Right ventricle myocardium inferior (tissue), 1 donor: ENCODE measurements around the gene ELMOD2. TPM values are rescaled to one million over a fixed set of nuclear protein-coding genes. Genes with fewer than 3 reads are reported as not detected.
"Not testable (repeated sequence)": the region's sequence is repeated elsewhere in the genome, so short reads cannot be mapped to it uniquely, and the experiment has no call there.

ENCODE experiments used
- ATAC-seq: fragments of 200-7000 bp; cut with Tn5 transposase; one replicate; pipeline ENCODE4 v1.9.1; 2020; ENCODE audit warnings: mild to moderate bottlenecking, moderate library complexity
- DNase-seq: peaks from one replicate; pipeline ENCODE4 v3.0.0; 2021; ENCODE audit errors: missing footprints
- intact Hi-C: fragments of 100-400 bp; cut with DNase I; formaldehyde crosslinking; loops from one replicate; pipeline ENCODE4 v1.11.0; 2022
- long read RNA-seq: library from polyadenylated mRNA; unstranded; transcript quantifications from one replicate; pipeline ENCODE4 v2.0.0, GENCODE V29; 2021
- total RNA-seq: library from RNA; stranded (reverse); fragmentation: NEBNext Ultra II Directional; extraction: Animal tissue kit (Norgen Biotek cat#: 25700); gene quantifications from one replicate; pipeline ENCODE4 v1.2.1, GENCODE V29; 2021
- donor health status: DM: no; HTN: yes; CAD: no; lungs with severe emphysema.

The ELMOD2 gene, protein sequence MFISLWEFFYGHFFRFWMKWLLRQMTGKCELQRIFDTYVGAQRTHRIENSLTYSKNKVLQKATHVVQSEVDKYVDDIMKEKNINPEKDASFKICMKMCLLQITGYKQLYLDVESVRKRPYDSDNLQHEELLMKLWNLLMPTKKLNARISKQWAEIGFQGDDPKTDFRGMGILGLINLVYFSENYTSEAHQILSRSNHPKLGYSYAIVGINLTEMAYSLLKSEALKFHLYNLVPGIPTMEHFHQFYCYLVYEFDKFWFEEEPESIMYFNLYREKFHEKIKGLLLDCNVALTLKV
- total RNA-seq: 14.6 TPM
- long read RNA-seq, full-length matches to known transcripts: 1 of 3 reads
- long read RNA-seq, partial matches to known transcripts: 0 of 3 reads
- long read RNA-seq, other reads (novel, unspliced or antisense): 2 of 3 reads

DNA sequence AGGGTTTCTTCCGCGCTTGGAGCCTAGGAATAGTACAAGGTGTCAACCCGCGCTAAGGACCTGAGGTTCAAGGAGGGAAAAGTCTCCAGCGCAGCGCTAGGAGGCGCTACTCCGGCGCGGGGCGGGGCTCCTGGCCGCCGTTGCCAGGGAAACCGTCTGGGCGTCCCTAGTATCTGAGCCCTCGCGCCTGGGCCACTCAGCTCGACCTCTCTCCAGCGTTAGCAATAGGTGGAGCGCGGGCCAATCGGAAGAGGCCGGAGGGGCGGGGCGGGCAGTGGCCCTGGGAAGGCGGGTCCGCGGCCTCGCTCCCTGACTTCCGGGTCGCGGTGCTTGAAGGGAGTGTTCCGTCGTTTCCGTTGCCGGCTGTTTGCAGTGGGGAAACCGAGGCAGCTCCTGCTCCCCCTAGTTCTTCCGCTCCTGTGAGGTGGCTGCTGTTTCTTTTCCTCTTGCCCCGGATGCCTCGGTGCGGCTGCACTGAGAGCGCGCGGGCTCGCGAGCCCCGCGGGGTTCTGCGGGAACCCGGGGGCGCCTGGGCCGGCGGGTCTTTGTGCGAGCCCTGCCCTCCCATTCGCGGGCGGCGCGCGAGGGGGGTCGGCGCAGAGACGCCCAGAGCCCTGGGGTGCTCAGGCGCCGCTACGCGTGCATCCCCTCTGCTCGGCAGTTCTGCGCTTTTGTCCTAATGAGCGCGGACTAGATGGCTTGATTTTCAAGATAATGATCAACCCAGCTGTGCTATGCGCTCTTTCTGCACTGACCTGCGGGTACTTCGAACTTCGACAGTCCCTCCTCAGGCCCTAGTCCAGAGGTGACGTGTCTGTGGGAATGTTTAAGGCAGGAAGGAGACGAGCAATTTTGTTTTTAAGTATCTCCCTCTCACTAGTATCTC lies at the start of gene ELMOD2:
Gene ELMOD2 (plus strand): TSS at position 312 of the 886 bp plus-strand sequence. CDS start 1,261 bp downstream, outside the sequence.
- DNase-seq (peak; percentile 100), ATAC-seq (peak; percentile 100)
- intact Hi-C loops: loop anchor here (2.0 to 5.0 kb wide), 3 partner anchors 97 to 333 kb away; partner anchors contain the start of genes CLGN and SCOC

DNA sequence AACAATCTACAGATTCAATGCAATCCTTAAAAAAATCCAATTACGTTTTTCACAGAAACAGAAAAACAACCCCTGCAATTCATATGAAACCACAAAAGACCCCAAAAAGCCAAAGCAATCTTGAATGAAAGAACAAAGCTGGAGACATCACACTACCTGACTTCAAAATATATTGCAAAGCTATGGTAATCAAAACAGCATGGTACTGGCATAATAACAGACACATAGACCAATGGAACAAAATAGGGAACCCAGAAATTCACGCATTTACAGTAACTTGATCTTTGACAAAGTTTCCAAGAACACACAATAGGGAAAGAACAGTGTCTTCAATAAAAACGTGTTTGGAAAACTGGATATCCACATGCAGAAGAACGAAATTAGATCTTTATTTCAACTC lies 40.5 kb upstream of the ELMOD2 start:
- DNase-seq (no peak), ATAC-seq (no peak)
- intact Hi-C loops: no loop called here

DNA sequence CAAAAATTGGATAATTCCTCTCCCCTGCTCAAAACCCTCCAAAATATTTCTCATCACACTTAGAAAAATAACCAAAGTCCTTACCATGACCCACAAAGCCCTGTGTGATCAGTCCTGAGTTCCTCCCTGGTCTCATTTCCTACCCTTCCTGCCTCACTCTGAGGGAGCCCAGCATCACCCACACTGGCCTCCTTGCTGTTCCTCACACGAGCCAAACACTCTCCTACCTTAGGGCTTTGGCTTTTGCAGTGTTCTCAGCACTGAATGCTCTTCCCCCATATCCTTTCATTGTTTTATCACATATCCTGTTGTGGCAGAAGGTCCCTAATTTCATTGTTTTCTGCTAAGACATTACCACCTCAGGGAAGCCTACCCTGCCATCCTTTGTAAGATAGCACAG lies 38.0 kb upstream of the ELMOD2 start:
- DNase-seq (no peak), ATAC-seq (no peak)
- intact Hi-C loops: no loop called here

DNA sequence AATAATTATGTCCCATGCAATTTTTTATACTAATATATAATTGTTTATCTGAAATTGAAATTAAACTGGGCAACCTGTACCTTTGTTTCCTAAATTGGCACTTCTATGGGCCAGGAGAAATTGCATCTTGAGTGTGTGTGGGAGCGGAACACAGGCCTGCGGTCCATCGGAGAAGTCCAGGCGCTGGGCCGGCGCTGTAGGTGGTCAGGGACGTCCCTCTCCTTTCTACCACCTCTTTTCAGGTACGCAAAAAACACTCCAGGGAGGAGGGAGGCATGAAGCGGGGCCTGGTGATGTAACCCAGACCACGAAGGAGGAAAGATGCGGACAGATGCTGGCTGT lies 26.6 kb upstream of the ELMOD2 start:
- intact Hi-C loops: no loop called here
- DNase-seq (no peak), ATAC-seq (no peak)

DNA sequence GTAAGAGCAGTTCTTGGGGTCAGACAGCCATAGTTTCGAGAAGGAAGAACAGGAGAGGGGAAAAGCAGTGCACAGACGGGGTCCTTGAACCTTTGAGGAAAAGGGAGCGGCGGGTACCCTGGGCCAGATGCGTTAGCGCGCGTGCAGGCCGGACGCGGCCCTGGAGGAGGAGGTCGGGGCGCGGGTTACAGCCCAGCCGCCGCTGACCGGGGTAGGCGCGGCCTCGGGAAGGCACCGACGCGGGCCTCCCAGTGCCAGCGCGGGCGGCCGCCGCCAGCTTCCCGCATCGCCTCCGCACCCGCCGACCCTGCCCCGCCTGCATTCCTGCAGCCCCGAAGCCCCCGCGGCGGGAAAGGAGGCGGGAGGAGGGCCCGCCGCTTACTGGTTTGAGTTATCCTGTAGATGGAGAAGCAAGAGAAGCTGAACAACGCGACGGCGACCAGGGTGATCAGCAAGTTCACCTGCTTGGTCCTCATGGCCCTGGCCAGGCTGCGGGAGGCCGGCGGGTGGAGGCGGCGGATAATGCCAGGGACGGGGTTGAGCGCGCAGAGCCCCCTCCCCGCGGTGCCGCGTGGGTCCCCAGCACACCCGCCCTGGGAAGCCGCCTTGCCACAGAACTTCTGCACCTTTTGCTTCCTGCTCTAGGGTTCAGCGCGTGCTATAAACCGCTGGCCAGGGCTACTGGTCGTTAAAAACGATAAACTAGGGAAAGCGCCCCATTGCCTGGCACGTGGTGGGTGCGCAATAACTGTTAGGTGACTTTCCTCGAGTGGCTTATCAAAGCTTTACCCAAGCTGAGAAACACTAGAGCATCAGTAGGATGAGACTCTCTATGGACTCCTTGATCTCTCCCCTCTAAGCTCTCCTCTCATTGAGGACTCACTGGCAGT lies 26.0 kb upstream of the ELMOD2 start, which contains the start of gene MGAT4D:
Gene MGAT4D (minus strand): TSS at position 547 of the 890 bp plus-strand sequence. CDS start 71 bp downstream, at position 476.
- intact Hi-C loops: no loop called here
- DNase-seq: peak; percentile 59
- ATAC-seq: no peak

DNA sequence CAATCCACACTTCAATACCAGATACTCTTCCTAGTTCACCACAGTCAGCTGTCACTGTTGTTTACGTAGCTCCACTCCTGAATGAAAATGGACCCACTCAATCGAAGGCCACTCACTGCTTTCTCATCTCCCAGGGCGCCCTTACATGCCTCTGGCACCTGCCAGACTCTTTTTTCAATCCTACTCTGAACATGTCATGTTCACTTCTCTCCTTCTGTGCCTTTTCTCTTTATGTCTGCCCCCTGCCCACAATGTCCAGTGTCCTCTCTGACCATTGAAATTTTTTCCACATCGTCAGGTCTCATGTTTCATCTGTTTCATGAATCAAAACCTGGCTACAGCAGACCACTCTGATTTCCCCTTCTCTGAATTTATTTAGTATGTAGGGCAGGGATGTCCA lies 24.6 kb upstream of the ELMOD2 start:
- no peak for ATAC-seq
- DNase-seq: no peak
- intact Hi-C loops: no loop called here

DNA sequence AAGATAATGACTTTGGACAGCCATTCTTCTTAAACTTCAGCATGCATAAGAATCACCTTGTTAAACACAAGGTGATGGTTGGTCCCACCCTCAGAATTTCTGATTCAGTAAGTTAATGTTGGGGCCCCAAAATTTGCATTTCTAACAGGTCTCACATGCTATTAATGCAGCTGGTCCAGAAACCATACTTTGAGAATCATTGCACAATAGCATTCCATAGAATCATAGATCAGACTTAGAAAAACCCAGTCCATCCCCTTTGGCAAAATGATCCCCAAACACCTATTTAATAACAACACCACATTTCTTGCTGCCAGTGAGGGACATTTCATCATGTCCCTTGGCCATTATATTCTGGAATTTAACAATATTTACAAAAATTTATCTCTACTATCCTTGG lies 19.7 kb upstream of the ELMOD2 start:
- intact Hi-C loops: no loop called here
- DNase-seq (no peak), ATAC-seq (no peak)

DNA sequence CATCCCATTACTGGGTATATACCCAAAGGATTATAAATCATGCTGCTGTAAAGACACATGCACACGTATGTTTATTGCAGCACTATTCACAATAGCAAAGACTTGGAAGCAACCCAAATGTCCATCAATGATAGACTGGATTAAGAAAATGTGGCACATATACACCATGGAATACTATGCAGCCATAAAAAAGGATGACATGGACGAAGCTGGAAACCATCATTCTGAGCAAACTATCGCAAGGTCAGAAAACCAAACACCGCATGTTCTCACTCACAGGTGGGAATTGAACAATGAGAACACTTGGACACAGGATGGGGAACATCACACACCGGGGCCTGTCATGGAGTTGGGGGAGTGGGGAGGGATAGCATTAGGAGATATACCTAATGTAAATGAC lies 10.2 kb upstream of the ELMOD2 start:
- intact Hi-C loops: not testable (repeated sequence)

DNA sequence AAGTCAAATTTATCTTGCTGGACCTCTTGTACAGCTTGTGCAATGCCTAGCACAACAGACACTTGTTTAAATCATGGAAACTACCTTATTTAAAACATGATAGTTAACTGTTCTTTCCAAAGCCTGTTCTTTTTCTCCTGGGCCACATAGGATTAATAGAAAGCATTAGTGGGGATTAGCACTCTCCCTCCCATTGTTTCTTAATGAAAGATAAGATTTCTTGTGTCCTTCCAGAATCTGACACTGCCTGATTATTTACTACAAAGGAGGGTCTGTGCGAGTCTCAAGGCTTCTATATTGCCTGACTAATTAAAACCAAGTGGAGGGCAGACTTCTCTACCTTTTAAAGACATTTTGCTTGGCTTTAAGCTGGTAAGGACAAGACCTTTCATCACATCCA lies 8.5 kb upstream of the ELMOD2 start:
- intact Hi-C loops: no loop called here
- no peak for DNase-seq

More for the DNA sequence above, 10.2 kb upstream of the ELMOD2 start:
- DNase-seq, ATAC-seq: not testable (repeated sequence)

DNA sequence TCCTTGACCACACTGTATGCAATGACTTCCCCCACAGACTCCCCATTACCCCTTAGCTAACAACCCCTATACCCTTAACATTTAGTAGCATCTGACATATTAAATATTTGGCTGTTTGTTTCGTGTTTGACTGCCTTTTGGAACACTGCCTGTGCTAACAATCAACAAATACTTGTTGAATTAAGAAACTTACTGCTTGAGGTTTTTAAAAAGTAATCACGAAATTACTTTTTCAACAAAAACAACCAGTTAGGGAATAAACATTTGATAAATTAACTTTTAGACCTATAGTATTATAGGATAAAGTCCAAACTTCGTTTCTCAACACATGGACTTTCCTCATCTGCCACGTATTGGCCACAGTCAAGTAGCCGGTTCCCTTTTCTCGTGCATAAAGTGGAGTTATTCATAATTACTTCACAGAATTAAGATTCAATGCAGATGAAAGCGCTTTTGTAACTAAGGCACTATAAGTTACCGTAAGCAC lies 555 bp upstream of the ELMOD2 start:
- intact Hi-C loops: loop anchor here (5.0 kb wide), 2 partner anchors 96 to 334 kb away; partner anchors contain the start of gene CLGN
- DNase-seq: no peak
- ATAC-seq: no peak

More for the DNA sequence above, 8.5 kb upstream of the ELMOD2 start:
- no peak for ATAC-seq

DNA sequence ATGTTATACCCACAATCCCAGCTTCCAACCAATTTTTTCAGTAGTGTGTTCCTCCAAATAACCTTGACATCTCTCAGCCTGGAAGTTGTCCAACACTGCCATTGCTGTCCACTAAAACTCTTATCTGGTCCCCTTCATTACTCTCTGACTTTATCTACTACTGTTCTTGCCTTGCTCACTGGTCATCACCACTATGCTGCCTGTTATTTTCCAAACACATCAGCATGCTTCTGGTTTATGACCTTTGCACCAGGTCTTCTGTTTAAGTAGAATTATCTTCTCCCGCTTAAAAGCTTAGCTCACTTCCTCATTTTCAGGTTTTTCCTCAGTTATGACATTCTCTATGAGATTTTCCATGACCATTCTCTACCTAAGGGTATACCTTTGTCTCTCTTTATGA lies 5.5 kb downstream of the ELMOD2 start:
- DNase-seq (no peak), ATAC-seq (peak; percentile 72)
- intact Hi-C loops: loop anchor here (5.0 kb wide), 1 partner anchor 73 kb away; no protein-coding TSS in a partner anchor

DNA sequence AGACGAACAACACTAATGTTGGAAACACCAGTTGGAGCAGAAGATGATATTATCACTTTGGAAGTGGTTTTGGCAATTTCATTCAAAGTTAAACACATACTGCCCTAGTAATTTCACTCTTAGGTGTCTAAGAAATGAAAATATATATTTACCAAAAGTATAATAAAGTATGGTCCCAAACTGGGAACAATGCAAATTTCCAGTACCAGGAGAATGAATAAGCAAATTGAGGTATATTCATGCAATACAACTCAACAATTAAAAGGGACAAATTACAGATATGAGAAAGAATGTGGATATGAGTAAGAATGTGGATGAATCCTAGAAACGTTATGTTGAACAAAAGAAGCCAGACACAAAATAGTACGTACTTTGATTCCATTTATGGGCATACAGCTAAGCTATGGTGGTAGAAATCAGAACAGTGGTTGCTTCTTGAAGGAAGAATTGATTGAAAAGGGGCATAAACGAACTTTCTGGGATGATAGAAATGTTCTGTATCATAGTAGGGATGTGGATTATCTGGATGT lies 10.0 kb downstream of the ELMOD2 start:
- intact Hi-C loops: no loop called here
- DNase-seq (no peak), ATAC-seq (no peak)

DNA sequence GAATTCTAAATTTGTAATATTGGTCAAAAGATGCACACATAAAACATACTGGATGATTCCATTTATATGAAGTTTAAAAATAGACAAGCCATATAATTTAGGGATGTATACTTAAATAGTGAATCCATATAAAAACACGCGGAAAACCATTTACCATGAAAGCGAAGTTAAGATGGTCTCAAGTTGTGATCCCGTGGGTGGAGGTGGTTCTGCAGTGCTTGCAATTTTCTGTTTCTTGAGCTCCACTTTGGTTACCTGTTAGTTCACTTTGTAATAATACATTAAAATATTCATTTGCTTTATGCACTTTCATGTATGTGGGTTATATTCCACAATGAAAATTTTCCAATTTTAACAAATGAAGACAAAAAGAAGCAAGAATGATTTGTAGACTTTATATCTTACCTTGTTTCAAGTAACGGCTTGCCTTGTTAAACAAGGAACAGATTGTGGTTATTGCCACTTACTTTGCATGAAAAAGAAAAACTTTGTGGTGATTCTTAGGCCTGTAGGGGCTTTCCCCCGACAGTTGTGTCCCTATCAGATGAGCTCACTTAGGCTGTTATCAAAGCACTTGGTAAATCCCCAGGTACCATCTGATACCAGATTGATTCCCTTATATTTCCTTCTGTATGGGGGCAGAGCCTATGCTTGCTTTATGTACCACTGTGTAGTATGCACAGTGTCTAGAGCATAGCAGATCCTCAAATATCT lies 32.6 kb downstream of the ELMOD2 start:
- DNase-seq (no peak), ATAC-seq (no peak)
- intact Hi-C loops: no loop called here

DNA sequence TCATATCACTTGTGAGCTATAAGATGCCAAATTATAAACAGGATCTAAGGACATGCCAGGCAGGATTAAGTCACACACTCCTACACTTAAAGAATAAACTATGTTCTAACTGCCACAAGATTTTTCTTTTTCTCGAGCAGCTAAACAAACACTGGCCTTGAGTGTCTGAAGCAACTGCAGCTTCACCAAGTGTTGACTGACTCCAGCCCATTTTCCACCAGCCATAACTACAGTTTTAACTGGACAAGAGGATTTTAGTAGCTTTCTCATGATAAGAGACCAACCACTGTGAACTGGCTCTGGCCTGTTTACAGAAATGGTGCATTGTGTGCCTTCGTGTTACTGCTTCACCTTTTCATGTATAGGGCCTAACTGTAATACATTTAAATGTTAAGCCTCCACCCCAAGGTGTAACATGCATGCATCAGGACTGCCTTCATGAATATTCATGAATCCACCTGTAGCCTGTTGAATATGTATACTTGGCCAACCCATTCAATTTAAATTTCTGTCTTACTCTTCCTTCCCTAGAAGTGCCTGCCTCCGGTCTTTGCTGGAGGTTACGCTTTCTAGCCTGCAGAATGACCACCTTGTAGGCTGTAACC lies 34.0 kb downstream of the ELMOD2 start:
- DNase-seq (no peak), ATAC-seq (no peak)

DNA sequence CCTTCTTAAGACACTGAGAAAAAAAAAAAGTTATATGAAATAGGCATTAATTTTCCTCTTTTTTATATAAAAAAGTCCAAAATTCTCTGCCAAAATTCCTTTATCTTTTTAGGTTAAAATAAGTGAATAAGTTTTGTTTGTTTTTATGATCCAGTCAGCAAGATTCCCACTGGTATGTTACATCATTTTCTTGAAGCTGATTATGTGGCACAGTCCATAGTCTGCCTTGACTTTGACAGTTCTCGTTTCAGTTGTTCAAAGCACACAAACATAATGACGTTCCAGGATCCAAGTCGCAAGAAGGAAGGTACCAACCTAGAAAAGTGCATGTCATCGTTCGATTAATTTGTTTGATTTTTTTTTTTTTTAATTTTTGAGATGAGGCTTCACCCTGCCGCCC lies 35.7 kb downstream of the ELMOD2 start:
- intact Hi-C loops: no loop called here
- no peak for ATAC-seq
- DNase-seq: no peak

More for the DNA sequence above, 34.0 kb downstream of the ELMOD2 start:
- intact Hi-C loops: no loop called here

DNA sequence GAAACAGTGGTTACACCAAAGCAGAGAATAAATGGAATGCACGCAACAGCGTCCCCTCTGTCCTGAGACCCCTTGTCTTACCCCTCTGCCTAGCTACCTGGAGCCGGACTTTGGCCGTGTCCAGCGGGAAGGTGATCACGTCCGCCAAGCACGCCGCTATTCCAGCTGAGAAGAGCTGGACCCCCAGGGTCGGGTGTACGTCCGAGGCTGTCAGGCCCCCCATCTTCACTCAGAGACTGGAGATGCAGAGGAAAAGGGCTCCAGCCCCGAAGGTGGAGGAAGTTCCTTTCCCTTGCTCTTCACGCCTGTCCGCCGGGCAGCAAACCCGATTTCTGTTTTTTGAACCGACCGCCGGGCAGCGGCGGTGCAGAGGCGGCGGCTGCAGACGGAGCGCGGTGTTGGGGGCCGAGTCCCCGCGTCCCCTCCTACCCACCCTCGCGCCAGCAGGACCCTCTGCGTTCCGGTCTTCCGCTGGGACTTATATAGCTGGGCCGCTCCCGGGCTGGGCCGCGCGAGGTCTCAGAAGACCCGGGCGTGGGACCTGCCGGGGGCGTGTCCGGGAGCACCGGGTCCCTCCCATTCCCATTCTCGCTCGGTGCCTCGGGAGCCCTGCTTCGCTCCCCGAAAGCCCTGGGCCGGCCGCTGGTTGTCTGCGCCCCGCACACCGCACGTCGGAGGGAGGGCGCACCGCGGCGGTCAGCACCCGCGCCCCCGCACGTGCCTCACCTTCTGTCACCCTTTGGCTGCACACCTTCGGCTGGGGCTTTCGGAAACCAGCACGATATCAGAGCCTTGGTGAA lies 44.7 kb downstream of the ELMOD2 start, which contains the start of gene UCP1:
Gene UCP1 (minus strand): TSS at position 455 of the 800 bp plus-strand sequence. CDS start 232 bp downstream, at position 223.
- peak; percentile 74 for DNase-seq
- intact Hi-C loops: no loop called here
- peak; percentile 76 for ATAC-seq
